Lower lobe of right lung (tissue), 2 donors: ENCODE measurements around the gene LCE1C. TPM values are rescaled to one million over a fixed set of nuclear protein-coding genes. Genes with fewer than 3 reads are reported as not detected.

Source experiments
- ATAC-seq, 2 donors: fragments of 200-7000 bp; cut with Tn5 transposase; one replicate each; pipeline ENCODE4 v1.9.1; 2020 to 2022; ENCODE audit warnings: mild to moderate bottlenecking in 2 of 2, moderate library complexity in 2 of 2
- DNase-seq: peaks from one replicate; pipeline ENCODE4 v3.0.0-alpha.2; 2020
- H3K27ac ChIP-seq: fragments of 200-600 bp; one replicate; pipeline ENCODE4 v1.8.0; 2022
- H3K27me3 ChIP-seq: fragments of 200-600 bp; one replicate; pipeline ENCODE4 v1.8.0; 2022; ENCODE audit warnings: low read depth
- H3K36me3 ChIP-seq: fragments of 200-600 bp; one replicate; pipeline ENCODE4 v1.8.0; 2022; ENCODE audit warnings: mild to moderate bottlenecking
- H3K4me1 ChIP-seq: fragments of 200-600 bp; one replicate; pipeline ENCODE4 v1.8.0; 2022
- H3K4me3 ChIP-seq: fragments of 200-600 bp; one replicate; pipeline ENCODE4 v1.8.0; 2022; ENCODE audit warnings: mild to moderate bottlenecking
- H3K9me3 ChIP-seq: fragments of 200-600 bp; one replicate; pipeline ENCODE4 v1.8.0; 2022
- intact Hi-C: fragments of 100-400 bp; cut with DNase I; formaldehyde crosslinking; loops from one replicate; pipeline ENCODE4 v1.11.0; 2022
- total RNA-seq: library from RNA; stranded (reverse); fragmentation: NEBNext Ultra II Directional; extraction: Animal tissue kit (Norgen Biotek cat#: 25700); gene quantifications from one replicate; pipeline ENCODE4 v1.2.1, GENCODE V29; 2021
- TF ChIP-seq, protein P1 (sequence below): fragments of 200-600 bp; IDR thresholded peaks from one replicate; pipeline ENCODE4 v1.8.0; 2022; ENCODE audit warnings: antibody characterized with exemption, mild to moderate bottlenecking
- donor health status: DM: no; HTN: yes; CAD: no; lungs with severe emphysema.

LCE1C gene
- total RNA-seq, 1 donor from 2014 or later, result not detected

DNA sequence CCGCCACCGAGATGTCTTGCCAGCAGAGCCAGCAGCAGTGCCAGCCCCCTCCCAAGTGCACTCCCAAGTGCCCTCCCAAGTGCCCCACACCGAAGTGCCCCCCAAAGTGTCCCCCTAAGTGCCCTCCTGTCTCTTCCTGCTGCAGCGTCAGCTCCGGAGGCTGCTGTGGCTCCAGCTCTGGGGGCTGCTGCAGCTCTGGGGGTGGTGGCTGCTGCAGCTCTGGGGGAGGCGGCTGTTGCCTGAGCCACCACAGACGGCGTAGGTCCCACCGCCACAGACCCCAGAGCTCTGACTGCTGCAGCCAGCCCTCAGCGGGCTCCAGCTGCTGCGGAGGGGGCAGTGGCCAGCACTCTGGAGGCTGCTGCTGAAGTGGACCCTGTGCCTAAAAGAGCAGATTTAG lies 30.1 kb downstream of the LCE1C start:
- Histone ChIP-seq H3K4me1 (no peaks in the 10 kb centered on the region), H3K36me3 (no peaks in the 10 kb centered on the region), H3K27ac (no peak overlapping the region), H3K9me3 (no peaks in the 10 kb centered on the region), H3K27me3 (no peaks in the 10 kb centered on the region), H3K4me3 (no peak overlapping the region)
- DNase-seq (no peak), ATAC-seq (no peak)
- intact Hi-C loops, result no loop called here
- TF ChIP-seq, protein P1, sequence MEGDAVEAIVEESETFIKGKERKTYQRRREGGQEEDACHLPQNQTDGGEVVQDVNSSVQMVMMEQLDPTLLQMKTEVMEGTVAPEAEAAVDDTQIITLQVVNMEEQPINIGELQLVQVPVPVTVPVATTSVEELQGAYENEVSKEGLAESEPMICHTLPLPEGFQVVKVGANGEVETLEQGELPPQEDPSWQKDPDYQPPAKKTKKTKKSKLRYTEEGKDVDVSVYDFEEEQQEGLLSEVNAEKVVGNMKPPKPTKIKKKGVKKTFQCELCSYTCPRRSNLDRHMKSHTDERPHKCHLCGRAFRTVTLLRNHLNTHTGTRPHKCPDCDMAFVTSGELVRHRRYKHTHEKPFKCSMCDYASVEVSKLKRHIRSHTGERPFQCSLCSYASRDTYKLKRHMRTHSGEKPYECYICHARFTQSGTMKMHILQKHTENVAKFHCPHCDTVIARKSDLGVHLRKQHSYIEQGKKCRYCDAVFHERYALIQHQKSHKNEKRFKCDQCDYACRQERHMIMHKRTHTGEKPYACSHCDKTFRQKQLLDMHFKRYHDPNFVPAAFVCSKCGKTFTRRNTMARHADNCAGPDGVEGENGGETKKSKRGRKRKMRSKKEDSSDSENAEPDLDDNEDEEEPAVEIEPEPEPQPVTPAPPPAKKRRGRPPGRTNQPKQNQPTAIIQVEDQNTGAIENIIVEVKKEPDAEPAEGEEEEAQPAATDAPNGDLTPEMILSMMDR, result no peak

DNA sequence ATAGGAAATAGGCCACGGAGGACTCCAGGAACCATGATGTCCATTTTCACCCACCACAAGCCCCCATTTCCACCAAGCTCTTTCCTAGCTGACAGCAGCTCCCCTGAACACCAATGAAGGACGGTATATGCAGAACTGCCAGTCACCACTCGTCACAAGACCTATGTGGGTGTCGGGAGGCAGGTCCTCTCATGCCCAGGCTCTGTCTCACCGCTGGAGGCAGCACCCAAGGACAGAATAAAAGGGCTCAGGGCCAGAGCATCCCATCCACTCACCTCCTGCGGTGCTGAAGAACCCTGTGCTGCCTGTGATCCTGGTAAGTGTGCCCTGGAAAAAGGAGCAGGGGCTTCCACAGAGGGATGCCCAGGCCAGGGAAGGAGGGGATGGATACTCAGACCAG lies 31.6 kb downstream of the LCE1C start, which contains the start of gene LCE1F:
TSS of gene LCE1F (plus strand) at position 266 of the 400 bp plus-strand sequence. CDS start 1,232 bp downstream, outside the sequence.
- H3K4me3 ChIP-seq, result no peak within 1 kb of the TSS
- no peaks in the 10 kb centered on the region for H3K9me3 ChIP-seq
- H3K36me3 ChIP-seq, result no peaks in the 10 kb centered on the region
- TF ChIP-seq, protein P1, result no peak
- intact Hi-C loops, result no loop called here
- H3K4me1 ChIP-seq, result no peaks in the 10 kb centered on the region
- H3K27ac ChIP-seq, result no peak within 1 kb of the TSS
- no peaks in the 10 kb centered on the region for H3K27me3 ChIP-seq
- no peak for DNase-seq
- ATAC-seq, result no peak

DNA sequence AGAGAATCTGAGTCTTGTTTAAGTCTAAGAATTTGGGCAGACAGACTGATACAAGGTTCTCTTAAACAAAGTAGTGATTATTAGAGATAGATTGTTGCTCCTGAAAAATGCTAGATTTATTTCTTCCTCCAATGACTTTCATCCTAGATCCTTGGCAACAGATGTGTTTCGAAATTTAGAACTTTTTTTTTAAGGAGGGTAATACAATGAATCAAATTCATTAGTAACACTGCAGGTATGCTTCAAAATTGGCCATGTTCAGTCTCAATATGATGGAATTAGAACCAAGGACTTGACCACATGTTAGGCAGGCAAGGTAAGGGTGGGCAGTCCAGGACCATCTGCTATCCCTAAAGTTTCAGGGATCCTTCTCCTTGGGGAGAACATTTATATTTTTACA lies 36.0 kb downstream of the LCE1C start:
- no peak overlapping the region for H3K27ac ChIP-seq
- no peaks in the 10 kb centered on the region for H3K27me3 ChIP-seq
- H3K4me1 ChIP-seq, result no peaks in the 10 kb centered on the region
- no peak for ATAC-seq
- no peak for DNase-seq
- H3K9me3 ChIP-seq, result no peaks in the 10 kb centered on the region
- intact Hi-C loops, result no loop called here
- H3K4me3 ChIP-seq, result no peak overlapping the region
- TF ChIP-seq, protein P1, result no peak
- no peaks in the 10 kb centered on the region for H3K36me3 ChIP-seq

DNA sequence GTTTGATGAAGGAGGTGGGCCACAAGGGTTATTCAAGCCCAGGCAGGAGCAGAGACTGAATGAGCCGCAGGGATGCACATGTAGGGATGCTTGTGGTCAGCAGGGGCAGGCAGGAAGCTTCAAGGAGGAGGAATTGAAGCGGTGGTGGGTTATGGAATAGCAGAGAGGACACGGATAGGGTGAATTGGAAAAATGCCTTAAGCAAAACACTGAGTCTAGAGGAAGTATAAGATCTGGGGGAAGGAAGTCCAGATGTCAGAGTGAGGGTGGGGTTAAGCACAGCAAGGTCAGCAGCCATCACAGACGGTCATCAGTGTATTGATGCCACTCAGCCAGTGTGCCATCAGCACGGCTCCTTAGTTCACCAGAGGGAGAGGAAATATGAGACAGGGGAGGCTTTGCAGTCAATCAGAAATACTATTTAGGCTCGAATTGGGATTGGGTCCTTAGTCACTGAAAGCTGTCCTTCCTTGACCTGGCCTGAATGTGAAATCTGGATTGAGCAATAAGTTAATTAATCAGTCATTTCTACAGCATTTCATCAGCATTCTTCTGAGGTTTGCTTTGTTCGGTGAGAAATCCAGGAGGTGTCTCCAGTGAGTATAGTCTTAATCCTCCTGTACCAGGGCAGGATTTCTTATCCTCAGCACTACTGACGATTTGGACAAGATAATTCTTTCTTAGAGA lies 37.5 kb downstream of the LCE1C start:
- Histone ChIP-seq H3K9me3 (no peaks in the 10 kb centered on the region), H3K36me3 (no peaks in the 10 kb centered on the region), H3K4me3 (no peak overlapping the region), H3K4me1 (no peaks in the 10 kb centered on the region), H3K27me3 (no peaks in the 10 kb centered on the region), H3K27ac (no peak overlapping the region)
- TF ChIP-seq, protein P1, result no peak
- DNase-seq, result no peak
- no peak for ATAC-seq
- intact Hi-C loops, result no loop called here

DNA sequence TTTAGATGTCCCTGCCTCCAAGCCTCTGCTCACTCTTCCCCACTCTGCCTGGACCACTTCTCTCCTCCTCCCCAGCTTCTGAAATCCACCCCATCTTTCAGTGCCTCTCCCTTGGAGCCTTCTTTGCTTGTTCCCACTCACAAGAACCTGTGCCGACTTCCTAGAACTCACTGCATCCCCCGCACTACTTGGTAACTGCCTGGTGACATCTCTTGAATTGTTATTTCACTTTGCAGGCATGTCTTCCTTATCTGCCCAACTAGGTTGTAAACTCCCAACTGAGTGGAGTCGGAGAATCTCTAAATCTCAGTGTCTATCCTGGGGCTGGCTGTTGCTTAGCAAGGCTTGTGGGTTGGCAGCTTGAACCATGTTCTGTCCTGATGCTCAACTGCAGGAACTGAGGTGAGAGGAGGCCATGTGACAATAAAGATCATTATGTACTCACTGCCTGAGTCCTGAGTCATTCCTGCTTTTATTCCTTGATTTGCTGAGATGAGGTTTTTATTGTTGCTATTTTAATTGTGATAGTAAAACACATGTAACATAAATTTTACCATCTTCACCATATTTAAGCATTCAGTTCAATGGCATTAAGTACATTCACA lies 44.7 kb downstream of the LCE1C start:
- H3K36me3 ChIP-seq, result no peaks in the 10 kb centered on the region
- H3K27ac ChIP-seq, result no peak overlapping the region
- H3K9me3 ChIP-seq, result no peaks in the 10 kb centered on the region
- no peak for DNase-seq
- intact Hi-C loops, result no loop called here
- ATAC-seq, result no peak
- no peaks in the 10 kb centered on the region for H3K4me1 ChIP-seq
- peaks cover 2% of the 10 kb centered on the region for H3K27me3 ChIP-seq
- no peak overlapping the region for H3K4me3 ChIP-seq
- TF ChIP-seq, protein P1, result no peak
